Neural progenitor cell (in vitro differentiated cells): ENCODE data around the gene CBLN1.
A peak's percentile ranks its signal among the peaks of the same experiment; 100 is the strongest.

Source experiments
- CTCF ChIP-seq: fragments of 200-600 bp; sonication (generic); IDR thresholded peaks from 2 replicates; pipeline ENCODE4 v1.5.1; 2017; ENCODE audit warnings: antibody characterized with exemption, mild to moderate bottlenecking
- EZH2 ChIP-seq: fragments of 200-600 bp; sonication (generic); IDR thresholded peaks from 2 replicates; pipeline ENCODE4 v1.6.1; 2017; ENCODE audit warnings: antibody characterized with exemption, mild to moderate bottlenecking, moderate library complexity
- EZH2phosphoT487 ChIP-seq: fragments of 200-600 bp; sonication (generic); IDR thresholded peaks from 2 replicates; pipeline ENCODE4 v1.6.1; 2017; ENCODE audit warnings: antibody characterized with exemption

GRCh38 chr16:49283376-49284049 lies 1.9 kb upstream of the CBLN1 start:
- TF ChIP-seq EZH2 (peak; percentile 82), CTCF (no peak), EZH2phosphoT487 (peak; percentile 83)
